Natural killer cell treated with Interleukin-12 subunit alpha and Interleukin-12 subunit beta and Interleukin-15 and Interleukin-18, amount 100 ng/mL, for 72 hours (primary cell): Measurements from ENCODE around the gene LPGAT1. TPM values are rescaled to one million over a fixed set of nuclear protein-coding genes. Genes with fewer than 3 reads are reported as not detected.

Experiments used
- ATAC-seq, 2 donors: fragments of 150-1000 bp; cut with Tn5 transposase in 1 of 2; sonication (Bioruptor Pico), chemical (Tn5 transposase) in 1 of 2; 2 replicates each; pipeline ENCODE4 v1.10.0; 2021
- DNase-seq: peaks from one replicate; pipeline ENCODE4 v3.0.0; 2022; ENCODE audit warnings: low spot score
- H3K27ac Mint-ChIP-seq, 2 donors: 1 replicate in 1 of 2; 2 replicates in 1 of 2; pipeline ENCODE4 v1.8.0; 2022; ENCODE audit warnings: mixed read lengths in 2 of 2, mild to moderate bottlenecking in 1 of 2, moderate library complexity in 1 of 2
- H3K27me3 Mint-ChIP-seq, 2 donors: 1 replicate in 1 of 2; 2 replicates in 1 of 2; pipeline ENCODE4 v1.8.0; 2022; ENCODE audit warnings: mixed read lengths in 2 of 2
- H3K36me3 Mint-ChIP-seq: one replicate; pipeline ENCODE4 v1.8.0; 2022; ENCODE audit warnings: mixed read lengths
- H3K4me1 Mint-ChIP-seq, 2 donors: 1 replicate in 1 of 2; 2 replicates in 1 of 2; pipeline ENCODE4 v1.8.0; 2022; ENCODE audit warnings: low read depth in 2 of 2, mixed read lengths in 2 of 2, mild to moderate bottlenecking in 1 of 2
- H3K4me3 Mint-ChIP-seq: one replicate; pipeline ENCODE4 v1.8.0; 2022; ENCODE audit warnings: mixed read lengths
- H3K9me3 Mint-ChIP-seq: 2 replicates; pipeline ENCODE4 v1.8.0; 2022; ENCODE audit warnings: mixed read lengths
- total RNA-seq, 2 donors: library from RNA; stranded (reverse); gene quantifications; one replicate each; pipeline ENCODE4 v1.2.3, GENCODE V29; 2022

The LPGAT1 gene
- total RNA-seq, 2 donors from 2014 or later: 27.2 to 54.3 TPM

DNA sequence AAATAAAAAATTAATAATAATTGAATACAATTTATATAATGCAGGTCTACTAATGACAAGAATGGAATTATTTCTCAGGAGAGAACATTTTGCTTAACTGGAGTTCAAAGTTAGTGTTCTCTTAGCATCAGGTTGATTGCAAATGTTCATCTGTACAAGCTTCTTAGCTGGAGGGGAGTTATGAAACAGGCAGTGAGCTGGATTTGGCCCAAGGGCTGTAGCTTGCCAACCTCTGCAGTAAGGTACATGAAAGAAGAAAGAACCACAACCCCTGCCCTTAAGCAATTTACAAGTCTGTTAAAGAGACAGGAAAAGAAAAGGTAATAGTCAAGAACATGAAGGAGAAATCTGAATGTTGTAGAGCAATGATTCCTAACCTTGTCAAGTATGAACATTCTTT is 17.0 kb downstream of the LPGAT1 start:
- Mint-ChIP-seq H3K27ac (no peak overlapping the region), H3K9me3 (no peaks in the 10 kb centered on the region), H3K4me3 (no peak overlapping the region), H3K36me3 (peaks cover 8% of the 10 kb centered on the region), H3K4me1 (peaks cover 0 to 6% of the 10 kb centered on the region in 2 donors), H3K27me3 (no peaks in the 10 kb centered on the region)
- ATAC-seq: no peak
- DNase-seq: no peak

DNA sequence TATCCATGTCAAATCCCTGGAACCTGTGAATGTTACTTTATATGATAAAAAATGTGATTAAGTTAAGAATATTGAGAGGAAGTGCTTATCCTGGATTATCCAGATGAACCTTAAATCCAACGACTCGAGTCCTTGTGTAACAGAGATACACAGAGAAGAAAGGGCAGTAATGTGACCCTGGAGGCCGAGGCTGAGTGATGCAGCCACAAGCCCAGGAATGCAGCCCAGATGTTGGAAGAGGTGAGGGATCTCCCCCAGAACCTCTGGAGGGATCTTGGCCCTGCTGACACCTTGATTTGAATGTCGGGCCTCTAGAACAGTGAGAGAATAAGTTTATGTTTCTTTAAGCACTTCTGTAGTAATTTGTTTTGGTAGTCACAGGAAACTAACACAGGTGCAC is 18.0 kb downstream of the LPGAT1 start:
- H3K4me1 Mint-ChIP-seq: peaks cover 0 to 6% of the 10 kb centered on the region in 2 donors
- DNase-seq (no peak), ATAC-seq (no peak)
- peaks cover 8% of the 10 kb centered on the region for H3K36me3 Mint-ChIP-seq
- H3K4me3 Mint-ChIP-seq: no peak overlapping the region
- H3K27ac Mint-ChIP-seq: no peak overlapping the region
- H3K9me3 Mint-ChIP-seq: no peaks in the 10 kb centered on the region
- H3K27me3 Mint-ChIP-seq: no peaks in the 10 kb centered on the region

DNA sequence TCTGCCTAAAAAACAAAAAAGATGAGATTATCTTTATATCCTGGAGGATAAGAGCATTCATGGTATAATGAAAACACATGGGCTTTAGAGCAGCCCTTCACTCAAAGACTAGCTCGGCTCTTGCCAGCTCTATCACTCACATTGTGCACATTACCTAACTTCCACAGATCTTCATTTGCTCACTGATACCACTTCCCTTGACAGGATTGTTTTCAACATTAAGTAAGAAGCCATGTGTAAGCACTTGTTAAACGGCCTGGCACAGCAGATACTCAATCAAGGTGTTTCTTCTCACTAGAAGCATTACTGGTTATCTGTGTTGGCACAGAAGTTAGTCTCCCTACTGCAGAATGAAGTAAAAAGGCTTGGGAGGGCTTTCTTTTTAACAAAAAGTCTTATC is 18.7 kb downstream of the LPGAT1 start:
- Mint-ChIP-seq H3K36me3 (peaks cover 8% of the 10 kb centered on the region), H3K9me3 (no peaks in the 10 kb centered on the region), H3K4me3 (no peak overlapping the region), H3K4me1 (peaks cover 0 to 6% of the 10 kb centered on the region in 2 donors), H3K27ac (no peak overlapping the region), H3K27me3 (no peaks in the 10 kb centered on the region)
- DNase-seq (no peak), ATAC-seq (no peak)

DNA sequence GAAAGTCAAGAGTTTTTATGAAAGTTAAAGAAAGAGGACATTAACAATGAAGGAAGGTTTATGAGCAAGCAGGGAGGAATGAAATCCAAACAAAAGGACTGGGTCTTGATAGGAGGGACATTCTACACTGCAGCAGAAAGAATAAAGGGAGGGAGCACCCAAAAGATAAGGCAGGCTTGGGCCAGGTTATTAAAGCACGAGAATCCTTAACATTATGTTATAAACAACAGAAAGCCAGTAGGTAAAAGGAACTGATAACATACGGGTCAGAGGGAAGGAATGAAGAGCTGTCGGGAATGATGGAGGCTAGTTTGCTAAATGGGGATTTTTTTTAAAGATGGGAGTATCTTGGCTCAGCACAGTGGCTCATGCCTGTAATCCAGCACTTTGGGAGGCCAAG is 19.4 kb downstream of the LPGAT1 start:
- H3K4me1 Mint-ChIP-seq: peaks cover 0 to 6% of the 10 kb centered on the region in 2 donors
- no peak for ATAC-seq
- no peaks in the 10 kb centered on the region for H3K27me3 Mint-ChIP-seq
- H3K27ac Mint-ChIP-seq: no peak overlapping the region
- H3K36me3 Mint-ChIP-seq: peaks cover 8% of the 10 kb centered on the region
- no peaks in the 10 kb centered on the region for H3K9me3 Mint-ChIP-seq
- H3K4me3 Mint-ChIP-seq: no peak overlapping the region
- no peak for DNase-seq

DNA sequence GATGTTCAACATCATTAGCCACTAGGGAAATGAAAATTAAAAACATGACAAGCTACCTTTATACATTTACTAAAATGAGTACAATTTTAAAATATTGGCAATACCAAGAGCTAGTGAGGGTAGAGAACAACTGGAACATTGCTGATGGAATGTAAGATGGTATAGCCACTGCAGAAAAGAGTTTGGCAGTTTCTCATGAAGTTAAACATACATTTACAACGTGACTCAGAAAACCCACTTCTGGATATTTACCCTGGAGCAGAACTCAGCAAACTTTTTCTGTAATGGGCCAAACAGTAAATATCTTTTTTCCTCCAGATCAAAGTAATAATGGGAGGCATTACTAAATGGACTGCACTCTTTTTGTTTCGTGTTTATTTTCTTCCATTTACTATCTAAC is 22.1 kb downstream of the LPGAT1 start:
- ATAC-seq (no peak), DNase-seq (no peak)
- Mint-ChIP-seq H3K9me3 (no peaks in the 10 kb centered on the region), H3K36me3 (peaks cover 15% of the 10 kb centered on the region), H3K27ac (no peak overlapping the region), H3K4me1 (peaks cover 0 to 6% of the 10 kb centered on the region in 2 donors), H3K27me3 (no peaks in the 10 kb centered on the region), H3K4me3 (no peak overlapping the region)

DNA sequence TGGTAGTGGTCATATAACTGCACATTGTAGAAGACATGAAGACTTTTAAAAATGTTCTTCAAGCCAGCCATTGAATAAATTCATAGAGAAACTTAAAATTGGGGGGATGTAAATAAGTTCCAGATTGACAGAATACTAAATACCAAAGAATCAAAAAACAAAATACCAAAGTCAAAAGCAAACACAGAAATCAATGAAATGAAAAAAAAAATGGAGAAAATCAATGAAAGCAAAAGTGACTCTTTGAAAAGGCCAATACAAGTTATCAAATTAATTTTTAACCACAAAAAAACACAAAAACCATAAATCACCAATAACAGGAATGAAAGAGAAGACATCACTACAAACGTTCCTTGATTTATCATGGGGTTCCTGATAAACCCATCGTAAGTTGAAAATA is 25.6 kb downstream of the LPGAT1 start:
- ATAC-seq: no peak
- no peak overlapping the region for H3K4me3 Mint-ChIP-seq
- no peaks in the 10 kb centered on the region for H3K27me3 Mint-ChIP-seq
- H3K9me3 Mint-ChIP-seq: no peaks in the 10 kb centered on the region
- peaks cover 7% of the 10 kb centered on the region in 2 donors for H3K4me1 Mint-ChIP-seq
- H3K36me3 Mint-ChIP-seq: peaks cover 27% of the 10 kb centered on the region
- DNase-seq: no peak
- H3K27ac Mint-ChIP-seq: no peak overlapping the region

DNA sequence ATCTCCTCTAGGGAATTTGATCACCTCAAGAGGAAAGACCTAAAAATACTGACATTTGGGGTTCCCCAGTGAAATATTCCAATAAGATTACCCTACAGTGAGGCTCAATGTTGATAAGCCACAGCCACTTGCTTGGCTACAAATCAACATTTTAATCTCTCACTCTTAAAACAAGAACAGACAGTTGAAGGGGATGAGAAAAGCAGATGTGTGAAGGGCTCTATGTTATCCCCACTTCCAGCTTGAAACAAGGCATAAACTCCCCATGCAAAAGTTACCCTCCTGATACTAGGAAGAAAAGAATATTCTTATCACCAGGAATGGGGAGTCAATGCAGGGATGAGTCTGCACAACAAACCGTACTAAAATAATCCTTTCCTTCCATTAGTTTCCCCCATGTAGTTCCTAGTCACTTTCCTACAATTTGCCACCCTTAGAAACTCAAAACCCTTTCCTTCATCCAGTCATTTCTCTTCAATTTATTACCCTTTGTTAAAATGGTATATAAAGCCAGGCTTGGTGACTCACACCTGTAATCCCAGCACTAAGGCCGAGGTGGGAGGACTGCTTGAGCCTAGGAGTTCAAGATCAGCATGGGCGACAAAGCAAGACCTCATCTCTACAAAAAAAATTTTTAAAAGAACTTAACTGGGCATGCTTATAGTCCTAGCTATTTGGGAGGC is 29.5 kb downstream of the LPGAT1 start:
- ATAC-seq (no peak), DNase-seq (no peak)
- Mint-ChIP-seq H3K4me3 (no peak overlapping the region), H3K27me3 (no peaks in the 10 kb centered on the region), H3K36me3 (peaks cover 19% of the 10 kb centered on the region), H3K27ac (no peak overlapping the region), H3K4me1 (peaks cover 11% of the 10 kb centered on the region in 2 donors), H3K9me3 (no peaks in the 10 kb centered on the region)

DNA sequence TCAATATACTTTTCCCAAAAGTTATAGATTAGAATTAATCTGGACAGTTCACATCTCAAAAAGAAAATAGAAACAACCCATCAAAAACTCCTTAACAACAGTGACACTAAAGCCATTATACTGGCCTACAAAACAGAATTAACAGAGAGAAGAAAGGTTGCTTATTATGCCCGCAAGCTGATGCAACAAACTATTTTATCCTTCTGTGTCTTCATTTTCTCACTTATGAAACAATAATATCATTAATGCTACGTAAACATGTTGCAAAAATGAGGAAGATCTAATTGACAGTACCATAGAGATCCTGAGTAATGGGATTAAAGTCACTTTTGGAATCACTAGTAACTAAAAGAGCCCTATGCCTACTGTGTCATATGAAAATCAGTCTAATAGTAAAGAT is 32.6 kb downstream of the LPGAT1 start:
- H3K27me3 Mint-ChIP-seq: no peaks in the 10 kb centered on the region
- no peak overlapping the region for H3K4me3 Mint-ChIP-seq
- no peak for DNase-seq
- peaks cover 11% of the 10 kb centered on the region in 2 donors for H3K4me1 Mint-ChIP-seq
- H3K9me3 Mint-ChIP-seq: no peaks in the 10 kb centered on the region
- no peak overlapping the region for H3K27ac Mint-ChIP-seq
- peaks cover 11% of the 10 kb centered on the region for H3K36me3 Mint-ChIP-seq
- no peak for ATAC-seq

DNA sequence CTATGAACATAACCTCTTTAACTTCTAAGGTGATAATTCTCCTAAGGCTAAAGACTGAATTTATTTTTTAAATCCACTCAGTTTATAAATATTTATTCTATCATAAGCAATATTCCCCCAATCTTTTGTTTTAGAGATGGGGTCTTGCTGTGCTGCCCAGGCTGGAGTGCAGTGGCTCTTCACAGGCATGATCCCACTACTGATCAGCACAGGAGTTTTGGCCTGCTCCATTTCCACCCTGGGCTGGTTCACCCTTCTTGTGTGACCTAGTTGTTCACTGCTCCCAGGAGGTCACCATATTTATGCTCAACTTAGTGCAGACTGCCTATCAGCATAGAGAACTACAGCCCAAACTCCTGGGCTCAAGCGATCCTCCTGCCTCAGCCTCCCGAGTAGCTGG is 38.6 kb downstream of the LPGAT1 start:
- H3K9me3 Mint-ChIP-seq: no peaks in the 10 kb centered on the region
- H3K27ac Mint-ChIP-seq: no peak overlapping the region
- no peak for ATAC-seq

DNA sequence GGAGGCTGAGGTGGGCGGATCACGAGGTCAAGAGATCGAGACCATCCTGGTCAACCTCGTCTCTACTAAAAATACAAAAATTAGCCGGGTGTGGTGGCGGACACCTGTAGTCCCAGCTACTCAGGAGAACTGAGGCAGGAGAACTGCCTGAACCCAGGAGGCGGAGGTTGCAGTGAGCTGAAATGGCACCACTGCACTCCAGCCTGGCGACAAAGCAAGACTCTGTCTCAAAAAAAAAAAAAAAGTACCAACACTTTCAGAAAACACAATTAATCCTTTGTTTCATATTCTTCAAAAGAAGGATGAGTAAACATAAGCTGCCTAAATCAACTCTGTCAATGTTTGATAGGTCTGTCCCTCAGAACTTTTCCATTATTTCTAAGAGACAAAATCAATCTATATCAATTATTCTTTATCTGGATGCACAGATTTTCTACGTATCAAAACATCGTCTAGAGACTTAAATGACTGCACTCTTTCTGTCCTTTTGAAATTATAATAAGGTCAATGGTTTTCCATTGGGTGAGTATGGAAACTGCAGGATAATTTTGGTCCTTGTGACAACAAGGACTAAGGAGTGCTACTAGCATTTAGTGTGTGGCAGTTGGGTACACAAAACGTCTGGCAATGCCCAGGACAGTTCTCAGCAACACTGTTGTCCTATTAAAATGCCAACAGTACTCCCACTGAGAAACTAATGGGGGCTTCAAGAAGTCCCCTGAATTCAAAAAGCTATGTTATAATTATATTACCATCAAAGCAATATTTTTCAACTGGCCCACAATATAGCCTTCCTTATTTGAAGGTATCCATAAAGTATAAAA is 40.7 kb downstream of the LPGAT1 start:
- no peak for ATAC-seq
- Mint-ChIP-seq H3K4me1 (peaks cover 0 to 3% of the 10 kb centered on the region in 2 donors), H3K27ac (no peak overlapping the region), H3K4me3 (no peak overlapping the region), H3K36me3 (no peaks in the 10 kb centered on the region), H3K9me3 (no peaks in the 10 kb centered on the region), H3K27me3 (no peaks in the 10 kb centered on the region)
- DNase-seq: no peak

More for the DNA sequence above, 38.6 kb downstream of the LPGAT1 start:
- peaks cover 0 to 3% of the 10 kb centered on the region in 2 donors for H3K4me1 Mint-ChIP-seq
- no peak overlapping the region for H3K4me3 Mint-ChIP-seq
- H3K36me3 Mint-ChIP-seq: no peaks in the 10 kb centered on the region
- H3K27me3 Mint-ChIP-seq: no peaks in the 10 kb centered on the region
- no peak for DNase-seq

DNA sequence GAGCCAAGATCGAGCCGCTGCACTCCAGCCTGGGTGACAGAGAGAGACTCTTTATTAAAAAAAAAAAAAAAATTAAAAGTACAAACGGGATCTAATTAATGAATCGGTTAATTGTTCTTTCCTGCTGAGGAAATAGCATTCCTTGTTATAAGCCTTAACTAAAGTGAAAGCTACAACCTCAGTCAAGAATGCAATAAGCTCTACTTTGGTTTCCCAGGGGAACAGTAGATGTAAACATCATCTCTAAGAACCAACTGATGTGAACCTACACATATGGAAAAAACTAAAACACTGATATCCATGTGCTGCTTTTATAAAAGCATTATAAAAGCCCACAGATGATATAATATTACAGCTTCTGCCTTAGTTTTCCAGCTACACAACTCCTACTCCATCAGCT is 41.9 kb downstream of the LPGAT1 start:
- Mint-ChIP-seq H3K27ac (no peak overlapping the region), H3K4me1 (peaks cover 6 to 8% of the 10 kb centered on the region in 2 donors), H3K4me3 (no peak overlapping the region), H3K36me3 (no peaks in the 10 kb centered on the region), H3K9me3 (no peaks in the 10 kb centered on the region), H3K27me3 (no peaks in the 10 kb centered on the region)
- ATAC-seq (no peak), DNase-seq (no peak)

DNA sequence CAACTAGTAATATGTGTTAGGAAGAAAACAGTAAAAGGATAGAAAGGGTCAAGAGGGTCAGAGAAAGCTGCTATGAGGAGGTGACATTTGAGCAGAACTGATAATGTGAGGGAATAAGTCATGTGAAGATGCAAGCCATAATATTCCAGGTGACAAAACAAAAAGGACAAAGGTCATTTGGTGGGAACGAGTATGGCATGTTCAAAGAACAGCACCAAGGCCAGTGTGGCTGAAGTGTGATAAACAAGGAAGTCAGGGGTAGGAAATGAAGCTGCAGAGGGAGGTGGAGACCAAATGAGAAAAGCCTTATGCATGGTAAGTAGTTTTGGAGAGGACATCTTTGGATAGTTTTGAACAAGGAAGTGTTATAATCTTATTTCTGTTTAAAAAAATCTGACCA is 46.7 kb downstream of the LPGAT1 start:
- peaks cover 6 to 9% of the 10 kb centered on the region in 2 donors for H3K4me1 Mint-ChIP-seq
- H3K4me3 Mint-ChIP-seq: peak overlapping the region; percentile 4
- H3K27me3 Mint-ChIP-seq: no peaks in the 10 kb centered on the region
- no peaks in the 10 kb centered on the region for H3K36me3 Mint-ChIP-seq
- H3K27ac Mint-ChIP-seq: peak overlapping the region in 1 of 2 donors; percentile 0
- no peaks in the 10 kb centered on the region for H3K9me3 Mint-ChIP-seq
- no peak for DNase-seq
- ATAC-seq: no peak

DNA sequence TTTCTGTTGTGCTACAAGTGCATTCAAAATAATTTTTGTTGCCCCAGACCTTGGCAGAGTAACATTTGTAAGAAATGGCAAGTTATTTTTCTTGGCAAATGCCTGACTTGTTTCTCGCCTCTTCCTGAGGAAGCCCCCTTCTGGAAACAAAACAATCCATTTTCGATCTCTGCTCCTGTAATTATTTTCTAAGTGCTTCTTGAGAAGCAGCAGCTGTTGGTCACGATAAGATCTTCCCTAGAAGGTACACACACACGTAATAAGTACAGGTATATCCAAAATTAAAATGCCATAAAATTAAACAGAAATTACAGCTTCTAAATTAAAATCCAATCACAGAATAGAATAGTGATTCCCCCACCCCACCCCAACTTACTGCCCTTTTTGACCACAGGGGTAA is 47.3 kb downstream of the LPGAT1 start:
- no peaks in the 10 kb centered on the region for H3K36me3 Mint-ChIP-seq
- H3K9me3 Mint-ChIP-seq: no peaks in the 10 kb centered on the region
- H3K27me3 Mint-ChIP-seq: no peaks in the 10 kb centered on the region
- DNase-seq (no peak), ATAC-seq (no peak)
- no peak overlapping the region for H3K4me3 Mint-ChIP-seq
- H3K27ac Mint-ChIP-seq: no peak overlapping the region
- peaks cover 6 to 9% of the 10 kb centered on the region in 2 donors for H3K4me1 Mint-ChIP-seq

DNA sequence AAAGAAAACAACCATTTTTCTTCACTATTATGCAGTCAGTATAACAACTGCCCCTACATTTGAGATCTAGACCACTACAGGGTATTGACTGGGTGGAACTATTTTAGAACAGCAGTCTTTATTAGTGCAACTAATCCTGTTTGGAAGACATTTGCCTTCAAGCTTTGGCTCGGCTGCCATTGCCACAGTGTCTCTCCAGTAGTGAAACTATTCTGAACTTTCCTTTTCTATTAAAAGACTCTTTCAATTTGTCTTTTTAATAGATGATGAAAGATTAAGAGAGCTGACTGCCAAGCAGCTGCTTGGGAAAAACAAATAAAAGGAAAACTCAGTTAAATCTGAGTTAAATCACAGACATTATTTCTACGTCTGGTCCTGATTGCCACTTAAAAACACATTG is 49.3 kb downstream of the LPGAT1 start:
- Mint-ChIP-seq H3K27ac (no peak overlapping the region), H3K4me3 (no peak overlapping the region), H3K4me1 (peaks cover 6 to 9% of the 10 kb centered on the region in 2 donors), H3K9me3 (no peaks in the 10 kb centered on the region), H3K36me3 (peaks cover 5% of the 10 kb centered on the region), H3K27me3 (no peaks in the 10 kb centered on the region)
- DNase-seq (no peak), ATAC-seq (no peak)
